ENCODE data around the gene IRGC. TPM values are rescaled to one million over a fixed set of nuclear protein-coding genes. Genes with fewer than 3 reads are reported as not detected.
"Not testable (repeated sequence)": the region's sequence is repeated elsewhere in the genome, so short reads cannot be mapped to it uniquely, and the experiment has no call there.

IRGC gene
- total RNA-seq, 1 donor from 2014 or later, result not detected

- DNase-seq, result peak; percentile 98
Observed at GRCh38 chr19:43754503-43755255, 38.8 kb downstream of the IRGC start, which contains the start of gene SMG9. Gene SMG9, minus strand, starts transcription at chr19:43754962. Its CDS starts 4,221 bp downstream, at chr19:43750741.

GRCh38 chr19:43755256-43755801, 39.5 kb downstream of the IRGC start:
- DNase-seq, result peak; percentile 63

GRCh38 chr19:43759515-43759914, 43.6 kb downstream of the IRGC start:
- DNase-seq, result no peak

- DNase-seq, result no peak
Observed at GRCh38 chr19:43760941-43761340, 45.1 kb downstream of the IRGC start.

- DNase-seq, result no peak
Observed at GRCh38 chr19:43762814-43763213, 46.9 kb downstream of the IRGC start.

- no peak for DNase-seq
Observed at GRCh38 chr19:43763473-43763939, 47.6 kb downstream of the IRGC start.

- DNase-seq, result not testable (repeated sequence)
Observed at GRCh38 chr19:43764684-43765083, 48.8 kb downstream of the IRGC start.

GRCh38 chr19:43765109-43765876, 49.4 kb downstream of the IRGC start:
- peak; percentile 45 for DNase-seq

GRCh38 chr19:43766755-43767043, 50.8 kb downstream of the IRGC start:
- DNase-seq, result no peak

GRCh38 chr19:43767316-43767715, 51.4 kb downstream of the IRGC start:
- no peak for DNase-seq

- no peak for DNase-seq
Observed at GRCh38 chr19:43767818-43768217, 51.9 kb downstream of the IRGC start.

GRCh38 chr19:43768273-43769050, 52.6 kb downstream of the IRGC start:
- no peak for DNase-seq

GRCh38 chr19:43769256-43769655, 53.4 kb downstream of the IRGC start:
- DNase-seq, result no peak

Other genes starting within 250 kb of the IRGC start
- gene PHLDB3, start 211.3 kb upstream of the IRGC start, total RNA-seq, result 19.3 TPM
- 23.4 TPM for gene ETHE1, start 188.9 kb upstream of the IRGC start, total RNA-seq
- gene ZNF575, start 182.9 kb upstream of the IRGC start, total RNA-seq, result 0.79 TPM
- gene XRCC1, start 140.5 kb upstream of the IRGC start, total RNA-seq, result 10.6 TPM
- gene PINLYP, start 140.3 kb upstream of the IRGC start, total RNA-seq, result 23.1 TPM
- 19.6 TPM for gene IRGQ, start 119.9 kb upstream of the IRGC start, total RNA-seq
- 4.6 TPM for gene ZNF576, start 119.5 kb upstream of the IRGC start, total RNA-seq
- gene SRRM5, start 104.0 kb upstream of the IRGC start, total RNA-seq, result not detected
- gene ZNF428, start 96.4 kb upstream of the IRGC start, total RNA-seq, result 28.4 TPM
- 10.4 TPM for gene CADM4, start 76.2 kb upstream of the IRGC start, total RNA-seq
- gene PLAUR, start 45.9 kb upstream of the IRGC start, total RNA-seq, result 29.1 TPM
- gene SMG9, start 38.9 kb downstream of the IRGC start, total RNA-seq, result 14.3 TPM
- 3.5 TPM for gene KCNN4, start 64.9 kb downstream of the IRGC start, total RNA-seq
- gene LYPD5, start 86.4 kb downstream of the IRGC start, total RNA-seq, result 16.0 TPM
- gene ZNF283, start 111.2 kb downstream of the IRGC start, total RNA-seq, result 18.5 TPM
- gene ZNF404, start 167.9 kb downstream of the IRGC start, total RNA-seq, result 3.7 TPM
- gene ZNF45, start 219.2 kb downstream of the IRGC start, total RNA-seq, result 15.1 TPM
- gene ZNF221, start 235.2 kb downstream of the IRGC start, total RNA-seq, result 6.5 TPM